Liver (tissue), 9 donors: Measurements from ENCODE around the gene TMEM178A. TPM values are rescaled to one million over a fixed set of nuclear protein-coding genes. Genes with fewer than 3 reads are reported as not detected.

Experiments
- DNase-seq: peaks from one replicate; pipeline ENCODE4 v3.0.0-alpha.2; 2017; ENCODE audit warnings: low spot score
- H3K27ac ChIP-seq, 2 donors: one replicate each; pipeline ENCODE4 v1.7.0; 2013; ENCODE audit warnings: inconsistent platforms in 2 of 2, low read length in 2 of 2, control low read depth in 1 of 2, low read depth in 1 of 2, mild to moderate bottlenecking in 1 of 2
- H3K27me3 ChIP-seq, 4 donors: one replicate each; pipeline versions ENCODE4 v1.6.1 to v1.7.0; 2013; ENCODE audit warnings: low read length in 3 of 4, inconsistent platforms in 1 of 4, mild to moderate bottlenecking in 1 of 4, moderate library complexity in 1 of 4; ENCODE audit not compliant: control insufficient read depth in 4 of 4, insufficient read depth in 4 of 4
- H3K36me3 ChIP-seq, 4 donors: one replicate each; pipeline versions ENCODE4 v1.6.1 to v1.7.0; 2013; ENCODE audit warnings: low read length in 3 of 4, mild to moderate bottlenecking in 3 of 4, low read depth in 1 of 4, moderate library complexity in 1 of 4; ENCODE audit not compliant: control insufficient read depth in 4 of 4, insufficient read depth in 3 of 4
- H3K4me1 ChIP-seq, 4 donors: one replicate each; pipeline versions ENCODE4 v1.6.1 to v1.7.0; 2013; ENCODE audit warnings: low read length in 3 of 4, mild to moderate bottlenecking in 3 of 4, moderate library complexity in 1 of 4; ENCODE audit not compliant: control insufficient read depth in 4 of 4, insufficient read depth in 4 of 4
- H3K4me3 ChIP-seq, 3 donors: one replicate each; pipeline versions ENCODE4 v1.6.1 to v1.7.0; 2013; ENCODE audit warnings: low read length in 3 of 3, control low read depth in 1 of 3, low read depth in 1 of 3, mild to moderate bottlenecking in 1 of 3
- H3K9ac ChIP-seq, 2 donors: one replicate each; pipeline ENCODE4 v1.7.0; 2013; ENCODE audit warnings: low read length in 2 of 2, mild to moderate bottlenecking in 2 of 2, moderate library complexity in 2 of 2, control low read depth in 1 of 2, low read depth in 1 of 2
- H3K9me3 ChIP-seq, 4 donors: one replicate each; pipeline versions ENCODE4 v1.6.1 to v1.7.0; 2013; ENCODE audit warnings: low read length in 3 of 4; ENCODE audit not compliant: control insufficient read depth in 4 of 4
- CTCF ChIP-seq: fragments of 150-350 bp; IDR thresholded peaks from 2 replicates; pipeline ENCODE4 v1.5.1; 2017; ENCODE audit warnings: improper control_type of control experiment, low read depth, low read length; ENCODE audit not compliant: missing input control
- EGR1 ChIP-seq, 2 donors: IDR thresholded peaks; 2 replicates each; pipeline ENCODE4 v1.6.1; 2016 to 2018; ENCODE audit warnings: antibody characterized with exemption in 2 of 2, low read depth in 2 of 2
- FOXA1 ChIP-seq: IDR thresholded peaks from 2 replicates; pipeline ENCODE4 v1.6.1; 2016; ENCODE audit warnings: antibody characterized with exemption
- FOXA2 ChIP-seq: IDR thresholded peaks from 2 replicates; pipeline ENCODE4 v1.6.1; 2016; ENCODE audit warnings: antibody characterized with exemption
- GABPA ChIP-seq, 2 donors: IDR thresholded peaks in 1 of 2; conservative IDR thresholded peaks in 1 of 2; 2 replicates each; pipeline ENCODE4 v1.6.1; 2016; ENCODE audit warnings: antibody characterized with exemption in 2 of 2, mild to moderate bottlenecking in 1 of 2, moderate library complexity in 1 of 2
- HNF4A ChIP-seq, 2 donors: conservative IDR thresholded peaks; 2 replicates each; pipeline ENCODE4 v1.6.1; 2016; ENCODE audit warnings: antibody characterized with exemption in 2 of 2, mild to moderate bottlenecking in 2 of 2
- HNF4G ChIP-seq: IDR thresholded peaks from 2 replicates; pipeline ENCODE4 v1.6.1; 2016; ENCODE audit warnings: antibody characterized with exemption
- JUND ChIP-seq, 2 donors: IDR thresholded peaks; 2 replicates each; pipeline ENCODE4 v1.6.1; 2016; ENCODE audit warnings: antibody characterized with exemption in 2 of 2
- NR2F2 ChIP-seq: IDR thresholded peaks from 2 replicates; pipeline ENCODE4 v1.6.1; 2016; ENCODE audit warnings: antibody characterized with exemption
- RAD21 ChIP-seq, 2 donors: IDR thresholded peaks; 2 replicates each; pipeline ENCODE4 v1.6.1; 2016; ENCODE audit warnings: antibody characterized with exemption in 2 of 2, mild to moderate bottlenecking in 2 of 2
- RXRA ChIP-seq, 2 donors: IDR thresholded peaks; 2 replicates each; pipeline ENCODE4 v1.6.1; 2017 to 2018; ENCODE audit warnings: antibody characterized with exemption in 2 of 2, mild to moderate bottlenecking in 1 of 2
- SP1 ChIP-seq: IDR thresholded peaks from 2 replicates; pipeline ENCODE4 v1.6.1; 2018; ENCODE audit warnings: antibody characterized with exemption, mild to moderate bottlenecking
- TAF1 ChIP-seq: conservative IDR thresholded peaks from 2 replicates; pipeline ENCODE4 v1.6.1; 2016; ENCODE audit warnings: antibody characterized with exemption, mild to moderate bottlenecking
- YY1 ChIP-seq: IDR thresholded peaks from 2 replicates; pipeline ENCODE4 v1.6.1; 2016; ENCODE audit warnings: antibody characterized with exemption, mild to moderate bottlenecking
- WGBS: extraction: QIAGEN DNeasy Blood & Tissue Kit; methylation state at CpG from one replicate; pipeline ENCODE4 v1.1.7; 2013; 5-methylcytosine and 5-hydroxymethylcytosine counted together
- polyA plus RNA-seq, 2 donors: library from polyadenylated mRNA; stranded (reverse) in 1 of 2; unstranded in 1 of 2; fragments of 200-250 nt in 1 of 2; fragments of >200 nt in 1 of 2; fragmentation: Nextera tagmentation in 1 of 2; extraction: Ambion mirVana in 1 of 2; gene quantifications; one replicate each; pipeline versions ENCODE4 v1.2.1 to v1.2.3, GENCODE V29; 2013 to 2015
- total RNA-seq, 2 donors: library from RNA; depleted of rRNA; stranded (reverse); fragments of >200 nt; gene quantifications; one replicate each; pipeline ENCODE4 v1.2.3, GENCODE V29; 2014
- TF ChIP-seq, protein P1 (sequence below): IDR thresholded peaks from 2 replicates; pipeline ENCODE4 v1.6.1; 2016; ENCODE audit warnings: antibody characterized with exemption, mild to moderate bottlenecking
- TF ChIP-seq, protein P2 (sequence below): IDR thresholded peaks from 2 replicates; pipeline ENCODE4 v1.6.1; 2016; ENCODE audit warnings: antibody characterized with exemption
- TF ChIP-seq, protein P3 (sequence below): IDR thresholded peaks from 2 replicates; pipeline ENCODE4 v1.6.1; 2016; ENCODE audit warnings: antibody characterized with exemption
- TF ChIP-seq, protein P4 (sequence below): IDR thresholded peaks from 2 replicates; pipeline ENCODE4 v1.6.1; 2016; ENCODE audit warnings: antibody characterized with exemption
- donor health status: healthy.
- donor health status: healthy.
- donor health status: healthy.
- donor health status: healthy.
- donor health status: healthy.

TMEM178A gene
- total and polyA plus RNA-seq, 4 donors = 0.21 to 0.64 (median 0.49) TPM

DNA sequence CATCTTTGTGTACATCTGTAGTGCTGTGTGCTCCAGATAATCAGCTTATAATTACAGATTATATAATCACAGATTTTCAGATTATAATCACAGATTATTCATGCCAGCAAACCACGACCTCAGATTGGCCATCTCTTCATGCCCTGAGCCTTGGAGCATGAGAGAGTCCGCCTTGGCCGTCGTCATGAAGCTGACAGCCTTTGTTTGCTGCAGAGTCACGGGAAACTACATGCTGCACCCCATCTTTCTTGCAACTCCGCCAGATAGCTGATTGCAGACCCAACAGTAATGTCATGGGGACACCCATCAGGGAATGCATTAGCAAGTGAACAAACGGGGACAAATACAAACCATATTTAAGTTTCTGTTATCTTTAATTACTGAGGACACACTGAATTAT lies 7.3 kb downstream of the TMEM178A start:
- TF ChIP-seq RAD21 (IDR thresholded peaks at IDR 0.05) (no peak), CTCF (no peak), RXRA (IDR thresholded peaks at IDR 0.05) (no peak), YY1 (no peak), FOXA2 (no peak), EGR1 (IDR thresholded peaks at IDR 0.05; ENCODE audit: low read depth in 2 of 2) (no peak), SP1 (no peak), HNF4A (conservative IDR thresholded peaks at IDR 0.05) (no peak), GABPA (IDR thresholded peaks at IDR 0.05 in 1 of 2, conservative IDR thresholded peaks at IDR 0.05 in 1 of 2) (no peak), HNF4G (no peak), FOXA1 (no peak), JUND (IDR thresholded peaks at IDR 0.05) (no peak), TAF1 (no peak), NR2F2 (no peak)
- TF ChIP-seq, protein P1, sequence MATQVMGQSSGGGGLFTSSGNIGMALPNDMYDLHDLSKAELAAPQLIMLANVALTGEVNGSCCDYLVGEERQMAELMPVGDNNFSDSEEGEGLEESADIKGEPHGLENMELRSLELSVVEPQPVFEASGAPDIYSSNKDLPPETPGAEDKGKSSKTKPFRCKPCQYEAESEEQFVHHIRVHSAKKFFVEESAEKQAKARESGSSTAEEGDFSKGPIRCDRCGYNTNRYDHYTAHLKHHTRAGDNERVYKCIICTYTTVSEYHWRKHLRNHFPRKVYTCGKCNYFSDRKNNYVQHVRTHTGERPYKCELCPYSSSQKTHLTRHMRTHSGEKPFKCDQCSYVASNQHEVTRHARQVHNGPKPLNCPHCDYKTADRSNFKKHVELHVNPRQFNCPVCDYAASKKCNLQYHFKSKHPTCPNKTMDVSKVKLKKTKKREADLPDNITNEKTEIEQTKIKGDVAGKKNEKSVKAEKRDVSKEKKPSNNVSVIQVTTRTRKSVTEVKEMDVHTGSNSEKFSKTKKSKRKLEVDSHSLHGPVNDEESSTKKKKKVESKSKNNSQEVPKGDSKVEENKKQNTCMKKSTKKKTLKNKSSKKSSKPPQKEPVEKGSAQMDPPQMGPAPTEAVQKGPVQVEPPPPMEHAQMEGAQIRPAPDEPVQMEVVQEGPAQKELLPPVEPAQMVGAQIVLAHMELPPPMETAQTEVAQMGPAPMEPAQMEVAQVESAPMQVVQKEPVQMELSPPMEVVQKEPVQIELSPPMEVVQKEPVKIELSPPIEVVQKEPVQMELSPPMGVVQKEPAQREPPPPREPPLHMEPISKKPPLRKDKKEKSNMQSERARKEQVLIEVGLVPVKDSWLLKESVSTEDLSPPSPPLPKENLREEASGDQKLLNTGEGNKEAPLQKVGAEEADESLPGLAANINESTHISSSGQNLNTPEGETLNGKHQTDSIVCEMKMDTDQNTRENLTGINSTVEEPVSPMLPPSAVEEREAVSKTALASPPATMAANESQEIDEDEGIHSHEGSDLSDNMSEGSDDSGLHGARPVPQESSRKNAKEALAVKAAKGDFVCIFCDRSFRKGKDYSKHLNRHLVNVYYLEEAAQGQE = no peak
- TF ChIP-seq, protein P2, sequence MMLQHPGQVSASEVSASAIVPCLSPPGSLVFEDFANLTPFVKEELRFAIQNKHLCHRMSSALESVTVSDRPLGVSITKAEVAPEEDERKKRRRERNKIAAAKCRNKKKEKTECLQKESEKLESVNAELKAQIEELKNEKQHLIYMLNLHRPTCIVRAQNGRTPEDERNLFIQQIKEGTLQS = no peak
- TF ChIP-seq, protein P3, sequence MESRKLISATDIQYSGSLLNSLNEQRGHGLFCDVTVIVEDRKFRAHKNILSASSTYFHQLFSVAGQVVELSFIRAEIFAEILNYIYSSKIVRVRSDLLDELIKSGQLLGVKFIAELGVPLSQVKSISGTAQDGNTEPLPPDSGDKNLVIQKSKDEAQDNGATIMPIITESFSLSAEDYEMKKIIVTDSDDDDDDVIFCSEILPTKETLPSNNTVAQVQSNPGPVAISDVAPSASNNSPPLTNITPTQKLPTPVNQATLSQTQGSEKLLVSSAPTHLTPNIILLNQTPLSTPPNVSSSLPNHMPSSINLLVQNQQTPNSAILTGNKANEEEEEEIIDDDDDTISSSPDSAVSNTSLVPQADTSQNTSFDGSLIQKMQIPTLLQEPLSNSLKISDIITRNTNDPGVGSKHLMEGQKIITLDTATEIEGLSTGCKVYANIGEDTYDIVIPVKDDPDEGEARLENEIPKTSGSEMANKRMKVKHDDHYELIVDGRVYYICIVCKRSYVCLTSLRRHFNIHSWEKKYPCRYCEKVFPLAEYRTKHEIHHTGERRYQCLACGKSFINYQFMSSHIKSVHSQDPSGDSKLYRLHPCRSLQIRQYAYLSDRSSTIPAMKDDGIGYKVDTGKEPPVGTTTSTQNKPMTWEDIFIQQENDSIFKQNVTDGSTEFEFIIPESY = no peak
- TF ChIP-seq, protein P4, sequence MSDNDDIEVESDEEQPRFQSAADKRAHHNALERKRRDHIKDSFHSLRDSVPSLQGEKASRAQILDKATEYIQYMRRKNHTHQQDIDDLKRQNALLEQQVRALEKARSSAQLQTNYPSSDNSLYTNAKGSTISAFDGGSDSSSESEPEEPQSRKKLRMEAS = no peak
- H3K9me3 ChIP-seq = no peaks in the 10 kb centered on the region
- no peak overlapping the region for H3K9ac ChIP-seq
- H3K4me1 ChIP-seq = no peaks in the 10 kb centered on the region
- no peak for DNase-seq
- H3K36me3 ChIP-seq = no peaks in the 10 kb centered on the region
- no peak overlapping the region for H3K4me3 ChIP-seq
- 78% methylated on average over 7 of the region's 7 CpGs for WGBS
- no peak overlapping the region for H3K27ac ChIP-seq
- no peaks in the 10 kb centered on the region for H3K27me3 ChIP-seq
